ENCODE measurements around the gene TFF1.

Gene TFF1

GRCh38 chr21:42319851-42320572, 46.3 kb downstream of the TFF1 start:
- no peaks in the 10 kb centered on the region for H3K79me2 ChIP-seq (ENCODE audit: insufficient read depth, low read length)
- ATAC-seq (ENCODE audit: insufficient read depth, low read depth) (peak; percentile 58; the same call in 2 of the 3 replicates), DNase-seq (no peak)
- H3K9me3 ChIP-seq (ENCODE audit: insufficient read depth, low read length, severe bottlenecking) = no peaks in the 10 kb centered on the region
- no peak overlapping the region for H3K9ac ChIP-seq (ENCODE audit: low read depth, low read length)
- no peaks in the 10 kb centered on the region for H3K4me1 ChIP-seq (ENCODE audit: insufficient read depth, low read length)
- H4K20me1 ChIP-seq (ENCODE audit: insufficient read depth, low read length) = no peaks in the 10 kb centered on the region
- no peaks in the 10 kb centered on the region for H3K27me3 ChIP-seq (ENCODE audit: insufficient read depth, low read length, poor library complexity)
- H3K36me3 ChIP-seq (ENCODE audit: insufficient read depth, low read length) = no peaks in the 10 kb centered on the region
- H2AFZ ChIP-seq (ENCODE audit: low read depth, low read length) = no peak overlapping the region
- no peak overlapping the region for H3K4me3 ChIP-seq (ENCODE audit: low read depth in 1 of 2, low read length in 2 of 2)
- no peak overlapping the region for H3K4me2 ChIP-seq (ENCODE audit: insufficient read depth, low read length)
- H3K27ac ChIP-seq (ENCODE audit: low read length) = no peak overlapping the region
- TF ChIP-seq CTCF (IDR thresholded peaks at IDR 0.05; ENCODE audit: borderline replicate concordance, extremely low read depth, low read length, poor library complexity, severe bottlenecking) (peak; percentile 34), EZH2 (IDR thresholded peaks at IDR 0.05; ENCODE audit: borderline replicate concordance, low read depth, low read length, severe bottlenecking) (no peak)

- H3K4me1 ChIP-seq (ENCODE audit: insufficient read depth, low read length) = no peaks in the 10 kb centered on the region
- H3K9me3 ChIP-seq (ENCODE audit: insufficient read depth, low read length, severe bottlenecking) = no peaks in the 10 kb centered on the region
- no peak overlapping the region for H3K4me3 ChIP-seq (ENCODE audit: low read depth in 1 of 2, low read length in 2 of 2)
- DNase-seq = no peak
- H2AFZ ChIP-seq (ENCODE audit: low read depth, low read length) = no peak overlapping the region
- no peaks in the 10 kb centered on the region for H3K36me3 ChIP-seq (ENCODE audit: insufficient read depth, low read length)
- H4K20me1 ChIP-seq (ENCODE audit: insufficient read depth, low read length) = no peaks in the 10 kb centered on the region
- no peaks in the 10 kb centered on the region for H3K27me3 ChIP-seq (ENCODE audit: insufficient read depth, low read length, poor library complexity)
- ATAC-seq (ENCODE audit: insufficient read depth, low read depth) = peak; percentile 56; the same call in 2 of the 3 replicates
- H3K4me2 ChIP-seq (ENCODE audit: insufficient read depth, low read length) = no peak overlapping the region
- no peak overlapping the region for H3K27ac ChIP-seq (ENCODE audit: low read length)
- TF ChIP-seq CTCF (IDR thresholded peaks at IDR 0.05; ENCODE audit: borderline replicate concordance, extremely low read depth, low read length, poor library complexity, severe bottlenecking) (no peak), EZH2 (IDR thresholded peaks at IDR 0.05; ENCODE audit: borderline replicate concordance, low read depth, low read length, severe bottlenecking) (no peak)
- no peak overlapping the region for H3K9ac ChIP-seq (ENCODE audit: low read depth, low read length)
- H3K79me2 ChIP-seq (ENCODE audit: insufficient read depth, low read length) = no peaks in the 10 kb centered on the region
These were observed 47.0 kb downstream of the TFF1 start for GRCh38 chr21:42319376-42319775.

- Histone ChIP-seq H3K9me3 (ENCODE audit: insufficient read depth, low read length, severe bottlenecking) (no peaks in the 10 kb centered on the region), H3K36me3 (ENCODE audit: insufficient read depth, low read length) (no peaks in the 10 kb centered on the region), H3K4me1 (ENCODE audit: insufficient read depth, low read length) (no peaks in the 10 kb centered on the region), H2AFZ (ENCODE audit: low read depth, low read length) (no peak overlapping the region), H3K9ac (ENCODE audit: low read depth, low read length) (no peak overlapping the region), H3K4me3 (ENCODE audit: low read depth in 1 of 2, low read length in 2 of 2) (no peak overlapping the region), H3K27ac (ENCODE audit: low read length) (no peak overlapping the region), H3K79me2 (ENCODE audit: insufficient read depth, low read length) (no peaks in the 10 kb centered on the region), H4K20me1 (ENCODE audit: insufficient read depth, low read length) (no peaks in the 10 kb centered on the region), H3K27me3 (ENCODE audit: insufficient read depth, low read length, poor library complexity) (no peaks in the 10 kb centered on the region), H3K4me2 (ENCODE audit: insufficient read depth, low read length) (no peak overlapping the region)
- no peak for TF ChIP-seq CTCF (IDR thresholded peaks at IDR 0.05; ENCODE audit: borderline replicate concordance, extremely low read depth, low read length, poor library complexity, severe bottlenecking)
- no peak for TF ChIP-seq EZH2 (IDR thresholded peaks at IDR 0.05; ENCODE audit: borderline replicate concordance, low read depth, low read length, severe bottlenecking)
- ATAC-seq (ENCODE audit: insufficient read depth, low read depth) (no peak), DNase-seq (no peak)
These were observed 48.2 kb downstream of the TFF1 start for GRCh38 chr21:42317826-42318746.
